ENCODE data around the gene FBXL12.
"Not testable (repeated sequence)": the region's sequence is repeated elsewhere in the genome, so short reads cannot be mapped to it uniquely, and the experiment has no call there.

The FBXL12 gene

GRCh38 chr19:9818734-9819595 is at the start of gene FBXL12:
Gene FBXL12 (minus strand): TSS chr19:9819079. CDS start chr19:9818813, 266 bp downstream.
- DNase-seq, result peak; percentile 100

GRCh38 chr19:9865732-9866501 is 47.0 kb upstream of the FBXL12 start:
- no peak for DNase-seq

- DNase-seq, result no peak
Measured at GRCh38 chr19:9863759-9864158, 44.9 kb upstream of the FBXL12 start.

GRCh38 chr19:9862938-9863337 is 44.1 kb upstream of the FBXL12 start:
- DNase-seq, result no peak

GRCh38 chr19:9861503-9861902 is 42.6 kb upstream of the FBXL12 start:
- no peak for DNase-seq

GRCh38 chr19:9860407-9860806 is 41.5 kb upstream of the FBXL12 start:
- no peak for DNase-seq

- no peak for DNase-seq
Measured at GRCh38 chr19:9858766-9859165, 39.9 kb upstream of the FBXL12 start.

GRCh38 chr19:9857920-9858746 is 39.3 kb upstream of the FBXL12 start:
- peak; percentile 78 for DNase-seq

- no peak for DNase-seq
Measured at GRCh38 chr19:9857076-9857721, 38.3 kb upstream of the FBXL12 start.

- no peak for DNase-seq
Measured at GRCh38 chr19:9856609-9857008, 37.7 kb upstream of the FBXL12 start.

GRCh38 chr19:9854282-9854846 is 35.5 kb upstream of the FBXL12 start:
- no peak for DNase-seq

- DNase-seq, result no peak
Measured at GRCh38 chr19:9850235-9850959, 31.5 kb upstream of the FBXL12 start.

GRCh38 chr19:9849791-9850190 is 30.9 kb upstream of the FBXL12 start:
- no peak for DNase-seq

- no peak for DNase-seq
Measured at GRCh38 chr19:9848762-9849161, 29.9 kb upstream of the FBXL12 start.

GRCh38 chr19:9848060-9848459 is 29.2 kb upstream of the FBXL12 start:
- DNase-seq, result peak; percentile 51

GRCh38 chr19:9847087-9847671 is 28.3 kb upstream of the FBXL12 start:
- peak; percentile 19 for DNase-seq

GRCh38 chr19:9843626-9844273 is 24.9 kb upstream of the FBXL12 start:
- not testable (repeated sequence) for DNase-seq

GRCh38 chr19:9842834-9843625 is 24.2 kb upstream of the FBXL12 start:
- no peak for DNase-seq

GRCh38 chr19:9839415-9839814 is 20.5 kb upstream of the FBXL12 start:
- no peak for DNase-seq

- DNase-seq, result no peak
Measured at GRCh38 chr19:9838324-9838723, 19.4 kb upstream of the FBXL12 start.

Data from OCI-M1 (cell line).